ENCODE results near the gene NHS.

Gene NHS

DNA sequence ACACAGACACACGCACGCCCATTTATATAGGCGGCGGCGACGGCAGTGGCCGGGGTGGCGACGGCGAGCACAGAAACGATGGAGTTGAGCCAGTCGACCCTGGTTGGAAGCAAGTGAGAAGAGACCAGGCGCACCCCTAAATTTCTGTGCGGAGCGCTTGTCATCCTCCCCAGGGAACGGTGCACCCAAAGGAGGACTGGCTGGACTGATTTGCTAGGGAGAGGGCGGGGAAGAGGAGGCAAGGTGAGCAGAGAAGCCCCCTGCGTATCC lies 302 bp downstream of the NHS start:
- no peaks in the 10 kb centered on the region for H3K9me2 ChIP-seq (replicated peaks; ENCODE audit: control insufficient read depth, low read length)
- H3K27me3 ChIP-seq (ENCODE audit: control insufficient read depth, low read length) = no peaks in the 10 kb centered on the region
- H3F3A ChIP-seq (ENCODE audit: control insufficient read depth, insufficient read depth) = no peaks in the 10 kb centered on the region
- no peaks in the 10 kb centered on the region for H4K20me1 ChIP-seq (ENCODE audit: control insufficient read depth, insufficient read depth, low read depth, low read length)
- H3K79me2 ChIP-seq (ENCODE audit: control insufficient read depth, low read length) = no peaks in the 10 kb centered on the region
- H3K36me3 ChIP-seq (ENCODE audit: control insufficient read depth, low read length) = no peaks in the 10 kb centered on the region
- H3K4me3 ChIP-seq (ENCODE audit: low read length) = no peak overlapping the region
- no peak overlapping the region for H3K27ac ChIP-seq (ENCODE audit: low read depth, low read length)
- no peak overlapping the region for H3K4me2 ChIP-seq (ENCODE audit: low read length)
- H3K9me3 ChIP-seq (ENCODE audit: control insufficient read depth, insufficient read depth, low read length) = no peaks in the 10 kb centered on the region
- no peaks in the 10 kb centered on the region for H3K4me1 ChIP-seq (ENCODE audit: control insufficient read depth, low read length)
- TF ChIP-seq CTCF (IDR thresholded peaks at IDR 0.05; ENCODE audit: low read depth, low read length, poor library complexity, severe bottlenecking) (no peak), EZH2phosphoT487 (IDR thresholded peaks at IDR 0.05; ENCODE audit: borderline replicate concordance, low read length) (no peak)

DNA sequence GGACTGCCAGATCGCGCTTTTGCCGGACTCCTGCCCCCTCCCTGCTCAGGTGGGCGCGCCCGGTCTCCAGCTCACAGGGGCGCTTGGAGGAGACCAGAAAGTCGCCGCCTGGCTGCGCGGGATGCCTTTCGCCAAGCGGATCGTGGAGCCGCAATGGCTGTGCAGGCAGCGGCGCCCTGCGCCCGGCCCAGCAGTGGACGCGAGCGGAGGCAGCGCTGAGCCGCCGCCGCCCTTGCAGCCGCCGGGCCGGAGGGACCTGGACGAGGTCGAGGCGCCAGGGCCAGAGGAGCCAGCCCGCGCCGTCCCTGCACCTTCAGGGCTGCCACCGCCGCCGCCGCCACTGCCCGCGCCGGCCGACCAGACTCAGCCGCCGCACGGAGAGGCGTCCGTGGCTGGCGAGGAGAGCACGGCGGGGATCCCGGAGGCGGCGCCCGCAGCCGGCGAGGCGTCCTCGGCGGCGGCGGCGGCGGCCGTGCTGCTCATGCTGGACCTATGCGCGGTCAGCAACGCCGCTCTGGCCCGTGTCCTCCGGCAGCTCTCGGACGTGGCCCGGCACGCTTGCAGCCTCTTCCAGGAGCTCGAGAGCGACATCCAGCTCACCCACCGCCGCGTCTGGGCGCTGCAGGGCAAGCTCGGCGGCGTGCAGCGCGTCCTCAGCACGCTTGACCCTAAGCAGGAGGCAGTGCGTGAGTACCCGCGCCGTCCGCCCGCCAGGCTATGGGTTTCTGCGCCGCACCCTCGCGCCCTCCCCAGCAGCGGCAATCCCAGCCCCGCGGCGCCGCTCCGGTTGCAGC lies 834 bp downstream of the NHS start:
- no peaks in the 10 kb centered on the region for H3K9me3 ChIP-seq (ENCODE audit: control insufficient read depth, insufficient read depth, low read length)
- no peaks in the 10 kb centered on the region for H3K36me3 ChIP-seq (ENCODE audit: control insufficient read depth, low read length)
- H4K20me1 ChIP-seq (ENCODE audit: control insufficient read depth, insufficient read depth, low read depth, low read length) = no peaks in the 10 kb centered on the region
- H3K9me2 ChIP-seq (replicated peaks; ENCODE audit: control insufficient read depth, low read length) = no peaks in the 10 kb centered on the region
- H3K4me1 ChIP-seq (ENCODE audit: control insufficient read depth, low read length) = no peaks in the 10 kb centered on the region
- no peak overlapping the region for H3K4me2 ChIP-seq (ENCODE audit: low read length)
- no peak for TF ChIP-seq CTCF (IDR thresholded peaks at IDR 0.05; ENCODE audit: low read depth, low read length, poor library complexity, severe bottlenecking)
- TF ChIP-seq EZH2phosphoT487 (IDR thresholded peaks at IDR 0.05; ENCODE audit: borderline replicate concordance, low read length) = no peak
- H3K27ac ChIP-seq (ENCODE audit: low read depth, low read length) = no peak overlapping the region
- no peaks in the 10 kb centered on the region for H3F3A ChIP-seq (ENCODE audit: control insufficient read depth, insufficient read depth)
- no peaks in the 10 kb centered on the region for H3K79me2 ChIP-seq (ENCODE audit: control insufficient read depth, low read length)
- H3K27me3 ChIP-seq (ENCODE audit: control insufficient read depth, low read length) = no peaks in the 10 kb centered on the region
- H3K4me3 ChIP-seq (ENCODE audit: low read length) = no peak overlapping the region

- TF ChIP-seq EZH2phosphoT487 (IDR thresholded peaks at IDR 0.05; ENCODE audit: borderline replicate concordance, low read length) (no peak), CTCF (IDR thresholded peaks at IDR 0.05; ENCODE audit: low read depth, low read length, poor library complexity, severe bottlenecking) (no peak)
- Histone ChIP-seq H3K36me3 (ENCODE audit: control insufficient read depth, low read length) (no peaks in the 10 kb centered on the region), H3K27ac (ENCODE audit: low read depth, low read length) (no peak overlapping the region), H3K4me1 (ENCODE audit: control insufficient read depth, low read length) (no peaks in the 10 kb centered on the region), H3K9me3 (ENCODE audit: control insufficient read depth, insufficient read depth, low read length) (no peaks in the 10 kb centered on the region), H3K4me3 (ENCODE audit: low read length) (no peak overlapping the region), H3K4me2 (ENCODE audit: low read length) (no peak overlapping the region), H3K9me2 (replicated peaks; ENCODE audit: control insufficient read depth, low read length) (no peaks in the 10 kb centered on the region), H3F3A (ENCODE audit: control insufficient read depth, insufficient read depth) (no peaks in the 10 kb centered on the region), H3K79me2 (ENCODE audit: control insufficient read depth, low read length) (no peaks in the 10 kb centered on the region), H4K20me1 (ENCODE audit: control insufficient read depth, insufficient read depth, low read depth, low read length) (no peaks in the 10 kb centered on the region), H3K27me3 (ENCODE audit: control insufficient read depth, low read length) (no peaks in the 10 kb centered on the region)
Observed at GRCh38 chrX:17376431-17377077, 1.6 kb downstream of the NHS start.

Measured in DOHH2 (cell line).